ENCODE measurements around the gene FOXP4. TPM values are rescaled to one million over a fixed set of nuclear protein-coding genes. Genes with fewer than 3 reads are reported as not detected.

FOXP4 gene
- total and polyA plus RNA-seq, 10 donors = 3.0 to 12.1 (median 6.5) TPM

DNA sequence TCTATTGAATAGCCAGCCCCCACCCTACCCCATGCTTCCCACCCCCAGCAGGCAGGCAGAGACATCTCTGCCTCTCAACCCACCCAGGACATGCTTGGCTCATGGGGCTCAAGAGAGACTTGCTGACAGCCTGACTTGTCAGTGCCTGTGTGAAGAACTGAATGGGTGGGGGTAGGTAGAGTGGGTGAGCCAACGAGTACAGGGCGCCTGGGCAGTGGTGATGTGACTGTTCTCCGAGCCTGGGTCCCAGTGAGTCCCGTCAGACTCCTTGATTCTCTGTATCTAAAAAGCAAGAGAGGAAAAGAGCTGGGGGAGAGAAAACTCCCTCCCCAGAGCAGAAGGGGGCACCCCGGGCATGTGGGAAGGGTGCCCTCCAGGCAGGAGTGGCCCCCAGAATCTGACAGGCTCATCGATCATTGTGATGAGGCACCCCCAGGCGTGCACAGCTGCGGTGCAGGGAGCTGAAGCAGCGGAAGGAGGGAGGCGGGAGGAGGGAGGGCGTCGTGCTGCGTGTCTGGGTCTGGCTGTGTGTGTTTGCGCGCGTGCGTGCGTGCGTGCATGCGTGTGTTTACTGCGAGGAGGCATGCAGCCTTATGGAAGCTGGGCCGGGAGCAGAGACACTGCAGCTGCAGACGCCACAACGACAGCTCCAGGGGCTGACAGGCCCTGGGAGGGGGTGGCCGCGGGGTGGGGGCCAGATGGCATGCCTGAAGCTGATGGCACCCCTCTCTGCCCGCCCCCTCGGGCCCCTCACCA is 40.2 kb downstream of the FOXP4 start:
- peaks cover 0 to 5% (median 0%) of the 10 kb centered on the region in 6 donors for H3K4me1 ChIP-seq
- no peak overlapping the region for H3K27ac ChIP-seq
- H3K4me3 ChIP-seq = no peak overlapping the region
- peaks cover 0 to 83% (median 16%) of the 10 kb centered on the region in 6 donors for H3K36me3 ChIP-seq
- DNase-seq = no peak
- WGBS, 5 donors = 93 to 94% (median 93%) methylated on average over 28 of the region's 28 CpGs
- H3K9me3 ChIP-seq = no peaks in the 10 kb centered on the region
- no peaks in the 10 kb centered on the region for H3K27me3 ChIP-seq (replicated peaks in 1 of 7)
- intact Hi-C loops (cut with DNase I; ENCODE audit: low total_unique reads) = no loop called here
- no peak for TF ChIP-seq POLR2A (IDR thresholded peaks at IDR 0.05)
- TF ChIP-seq, protein P1, sequence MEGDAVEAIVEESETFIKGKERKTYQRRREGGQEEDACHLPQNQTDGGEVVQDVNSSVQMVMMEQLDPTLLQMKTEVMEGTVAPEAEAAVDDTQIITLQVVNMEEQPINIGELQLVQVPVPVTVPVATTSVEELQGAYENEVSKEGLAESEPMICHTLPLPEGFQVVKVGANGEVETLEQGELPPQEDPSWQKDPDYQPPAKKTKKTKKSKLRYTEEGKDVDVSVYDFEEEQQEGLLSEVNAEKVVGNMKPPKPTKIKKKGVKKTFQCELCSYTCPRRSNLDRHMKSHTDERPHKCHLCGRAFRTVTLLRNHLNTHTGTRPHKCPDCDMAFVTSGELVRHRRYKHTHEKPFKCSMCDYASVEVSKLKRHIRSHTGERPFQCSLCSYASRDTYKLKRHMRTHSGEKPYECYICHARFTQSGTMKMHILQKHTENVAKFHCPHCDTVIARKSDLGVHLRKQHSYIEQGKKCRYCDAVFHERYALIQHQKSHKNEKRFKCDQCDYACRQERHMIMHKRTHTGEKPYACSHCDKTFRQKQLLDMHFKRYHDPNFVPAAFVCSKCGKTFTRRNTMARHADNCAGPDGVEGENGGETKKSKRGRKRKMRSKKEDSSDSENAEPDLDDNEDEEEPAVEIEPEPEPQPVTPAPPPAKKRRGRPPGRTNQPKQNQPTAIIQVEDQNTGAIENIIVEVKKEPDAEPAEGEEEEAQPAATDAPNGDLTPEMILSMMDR (IDR thresholded peaks at IDR 0.05 in 8 of 11, conservative IDR thresholded peaks at IDR 0.05 in 3 of 11) = no peak
- no peak for TF ChIP-seq POLR2AphosphoS5 (IDR thresholded peaks at IDR 0.05)

DNA sequence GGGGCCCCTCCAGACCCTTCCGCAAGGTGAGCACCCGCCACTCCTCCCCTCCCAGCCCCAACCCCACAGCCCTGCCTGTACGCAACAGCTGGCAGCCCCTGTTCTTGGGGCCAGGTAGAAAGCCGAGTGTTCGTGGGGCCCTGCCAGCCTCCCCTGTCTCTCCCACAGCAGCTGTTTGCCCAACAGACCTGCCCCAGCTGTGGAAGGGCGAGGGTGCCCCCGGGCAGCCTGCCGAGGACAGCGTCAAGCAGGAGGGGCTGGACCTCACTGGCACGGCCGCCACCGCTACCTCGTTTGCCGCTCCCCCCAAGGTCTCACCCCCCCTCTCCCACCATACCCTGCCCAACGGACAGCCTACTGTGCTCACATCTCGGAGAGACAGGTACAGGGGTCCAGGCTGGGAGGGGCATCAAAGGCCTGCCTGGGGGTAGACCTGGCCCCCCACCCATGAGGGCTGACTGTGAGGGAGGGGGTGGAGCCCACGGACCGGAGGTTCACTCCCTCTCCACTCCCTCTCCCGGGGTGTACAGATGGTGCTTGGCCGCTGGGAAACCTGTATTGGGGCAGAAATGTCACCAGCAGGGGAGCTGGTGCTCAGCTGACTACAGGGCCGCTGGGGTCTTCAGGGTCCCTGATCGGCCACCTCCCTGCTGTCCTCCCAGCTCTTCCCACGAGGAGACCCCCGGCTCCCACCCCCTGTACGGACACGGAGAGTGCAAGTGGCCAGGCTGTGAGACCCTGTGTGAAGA is 41.1 kb downstream of the FOXP4 start:
- Histone ChIP-seq H3K9me3 (no peaks in the 10 kb centered on the region), H3K36me3 (peaks cover 0 to 82% (median 18%) of the 10 kb centered on the region in 6 donors), H3K27ac (no peak overlapping the region), H3K4me3 (no peak overlapping the region), H3K4me1 (peaks cover 0 to 5% (median 0%) of the 10 kb centered on the region in 6 donors), H3K27me3 (replicated peaks in 1 of 7) (no peaks in the 10 kb centered on the region)
- 85 to 93% (median 88%) methylated on average over 21 to 26 of the region's 26 CpGs for WGBS, 5 donors
- intact Hi-C loops (cut with DNase I; ENCODE audit: low total_unique reads) = no loop called here
- DNase-seq = no peak
- TF ChIP-seq POLR2AphosphoS5 (IDR thresholded peaks at IDR 0.05) (no peak), POLR2A (IDR thresholded peaks at IDR 0.05) (no peak)
- TF ChIP-seq, protein P1 (IDR thresholded peaks at IDR 0.05 in 8 of 11, conservative IDR thresholded peaks at IDR 0.05 in 3 of 11) = no peak

DNA sequence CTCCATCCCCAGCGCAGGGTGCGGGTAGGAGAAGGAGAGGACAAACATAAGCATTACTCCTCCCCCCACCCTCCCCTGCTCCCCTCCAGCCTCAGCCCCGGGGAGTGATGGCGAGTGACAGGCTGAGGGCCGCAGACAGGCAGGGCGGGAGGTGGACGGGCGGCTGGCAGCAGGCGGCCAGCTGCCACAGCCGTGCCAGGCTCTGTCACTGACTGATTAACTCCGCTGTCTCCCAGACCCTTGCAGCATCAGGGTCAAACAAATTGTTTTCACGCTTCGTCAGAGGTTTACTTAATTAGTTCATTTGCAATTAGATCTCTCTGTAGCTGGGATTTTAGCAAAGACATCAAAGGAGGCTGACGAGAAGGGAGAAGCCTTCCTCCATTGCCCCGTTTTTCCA is 41.9 kb downstream of the FOXP4 start:
- TF ChIP-seq POLR2A (IDR thresholded peaks at IDR 0.05) (no peak), POLR2AphosphoS5 (IDR thresholded peaks at IDR 0.05) (no peak)
- TF ChIP-seq, protein P1 (IDR thresholded peaks at IDR 0.05 in 8 of 11, conservative IDR thresholded peaks at IDR 0.05 in 3 of 11) = no peak
- Histone ChIP-seq H3K36me3 (peaks cover 0 to 83% (median 18%) of the 10 kb centered on the region in 6 donors), H3K4me1 (peaks cover 0 to 3% (median 0%) of the 10 kb centered on the region in 6 donors), H3K4me3 (no peak overlapping the region), H3K27me3 (replicated peaks in 1 of 7) (no peaks in the 10 kb centered on the region), H3K27ac (no peak overlapping the region), H3K9me3 (no peaks in the 10 kb centered on the region)
- 90 to 97% (median 92%) methylated on average over 14 to 15 of the region's 15 CpGs for WGBS, 5 donors
- no peak for DNase-seq
- intact Hi-C loops (cut with DNase I; ENCODE audit: low total_unique reads) = no loop called here

DNA sequence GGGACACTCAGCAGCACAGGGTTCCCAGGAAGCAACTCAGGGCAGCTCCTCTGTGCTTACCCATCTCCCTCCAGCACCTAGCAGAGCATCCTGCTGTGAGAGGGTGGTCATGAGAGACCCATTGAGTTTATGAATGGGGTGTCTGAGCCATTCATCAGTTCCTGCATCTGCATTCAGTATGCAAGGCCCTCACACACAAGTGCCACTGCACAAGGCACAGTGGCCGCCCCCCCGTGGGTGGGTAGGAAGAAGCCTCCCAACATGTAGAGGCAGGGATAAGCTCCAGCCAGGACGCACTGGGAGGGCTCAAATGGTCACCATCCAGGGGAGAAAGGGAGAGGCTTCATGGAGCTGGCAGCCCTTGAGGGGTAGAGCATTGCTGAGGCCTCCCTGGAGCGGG is 43.0 kb downstream of the FOXP4 start:
- DNase-seq = no peak
- Histone ChIP-seq H3K4me1 (no peaks in the 10 kb centered on the region), H3K4me3 (no peak overlapping the region), H3K36me3 (peaks cover 0 to 87% (median 18%) of the 10 kb centered on the region in 6 donors), H3K9me3 (no peaks in the 10 kb centered on the region), H3K27ac (no peak overlapping the region), H3K27me3 (replicated peaks in 1 of 7) (no peaks in the 10 kb centered on the region)
- intact Hi-C loops (cut with DNase I; ENCODE audit: low total_unique reads) = no loop called here
- WGBS, 5 donors = 90 to 95% (median 92%) methylated on average over 4 of the region's 4 CpGs
- no peak for TF ChIP-seq POLR2A (IDR thresholded peaks at IDR 0.05)
- TF ChIP-seq POLR2AphosphoS5 (IDR thresholded peaks at IDR 0.05) = no peak
- TF ChIP-seq, protein P1 (IDR thresholded peaks at IDR 0.05 in 8 of 11, conservative IDR thresholded peaks at IDR 0.05 in 3 of 11) = no peak

All from spleen (tissue), 11 donors.